Activated CD8-positive, alpha-beta T cell treated with anti-CD3 and anti-CD28 coated beads for 36 hours (primary cell): ENCODE measurements around the gene NFKB1. TPM values are rescaled to one million over a fixed set of nuclear protein-coding genes. Genes with fewer than 3 reads are reported as not detected.
"Not testable (repeated sequence)": the region's sequence is repeated elsewhere in the genome, so short reads cannot be mapped to it uniquely, and the experiment has no call there.

Source experiments
- ATAC-seq: fragments of 200-7000 bp; cut with Tn5 transposase; one replicate; pipeline ENCODE4 v1.10.0; 2021; ENCODE audit warnings: mild to moderate bottlenecking, moderate library complexity
- CTCF ChIA-PET: fragments of 350-600 bp; sonication (Branson Sonifier 250); formaldehyde crosslinking; loops from one replicate; lab custom pipeline; 2021; ENCODE audit warnings: antibody characterized with exemption; lab: Charles Lee
- POLR2A ChIA-PET: fragments of 350-600 bp; sonication (Branson Sonifier 250); formaldehyde crosslinking; loops from one replicate; lab custom pipeline; 2021; ENCODE audit warnings: antibody characterized with exemption; lab: Charles Lee
- DNase-seq: peaks from one replicate; pipeline ENCODE4 v3.0.0-alpha.2; 2020
- H3K27ac Mint-ChIP-seq: one replicate; pipeline ENCODE4 v1.8.0; 2021; ENCODE audit warnings: mild to moderate bottlenecking, mixed read lengths
- H3K27me3 Mint-ChIP-seq: one replicate; pipeline ENCODE4 v1.8.0; 2021; ENCODE audit warnings: mixed read lengths
- H3K36me3 Mint-ChIP-seq: one replicate; pipeline ENCODE4 v1.8.0; 2021; ENCODE audit warnings: low read depth, mixed read lengths
- H3K4me1 Mint-ChIP-seq: one replicate; pipeline ENCODE4 v1.8.0; 2021; ENCODE audit warnings: low read depth, mixed read lengths
- H3K4me3 Mint-ChIP-seq: one replicate; pipeline ENCODE4 v1.8.0; 2021; ENCODE audit warnings: mild to moderate bottlenecking, moderate library complexity, mixed read lengths
- H3K9me3 Mint-ChIP-seq: one replicate; pipeline ENCODE4 v1.8.0; 2021; ENCODE audit warnings: mixed read lengths
- intact Hi-C: fragments of 100-400 bp; cut with micrococcal nuclease; formaldehyde crosslinking; loops from one replicate; pipeline ENCODE4 v1.10.0; 2022
- total RNA-seq, 2 experiments: library from RNA; stranded (reverse); gene quantifications; one replicate each; pipeline ENCODE4 v1.2.3, GENCODE V29; 2021
- TF ChIP-seq, protein P1 (sequence below): fragments of 200-600 bp; IDR thresholded peaks from one replicate; pipeline ENCODE4 v1.8.0; 2022; ENCODE audit warnings: antibody characterized with exemption, mild to moderate bottlenecking

Gene NFKB1
- total RNA-seq, 2 experiments from 2014 or later: 224 to 230 TPM

DNA sequence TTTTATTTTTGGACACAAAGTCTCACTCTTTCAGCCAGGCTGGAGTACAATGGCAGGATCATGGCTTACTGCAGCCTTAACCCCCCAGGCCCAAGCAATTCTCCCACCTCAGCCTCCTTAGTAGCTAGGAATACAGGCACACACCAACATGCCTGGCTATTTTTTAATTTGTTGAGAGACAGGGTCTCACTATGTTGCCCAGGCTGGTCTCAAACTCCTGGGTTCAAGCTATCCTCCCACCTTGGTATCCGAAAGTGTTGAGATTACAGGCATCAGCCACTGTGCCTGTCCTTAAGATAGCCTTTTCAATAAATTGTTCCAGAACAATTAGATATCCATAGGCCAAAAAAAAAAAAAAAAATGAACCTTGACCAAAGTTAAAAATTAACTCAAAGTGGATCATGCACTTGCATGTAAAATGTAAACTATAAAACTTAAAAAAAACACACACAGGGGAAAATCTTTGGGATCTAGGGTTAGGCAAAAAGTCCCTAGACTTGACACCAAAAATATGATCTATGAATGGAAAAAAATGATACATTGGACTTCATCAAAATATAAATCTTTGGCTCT lies 28.6 kb upstream of the NFKB1 start:
- ChIA-PET POLR2A (interaction anchor here (0.7 to 1.0 kb wide), 2 partner anchors 22 to 90 kb away, joined by 3 read pairs; no protein-coding TSS in a partner anchor), CTCF (interaction anchor here (1.0 kb wide), 1 partner anchor 11 kb away, joined by 4 read pairs; no protein-coding TSS in a partner anchor)
- Mint-ChIP-seq H3K9me3 (peaks cover 12% of the 10 kb centered on the region), H3K27ac (no peak overlapping the region), H3K36me3 (no peaks in the 10 kb centered on the region), H3K27me3 (no peaks in the 10 kb centered on the region), H3K4me1 (peaks cover 14% of the 10 kb centered on the region), H3K4me3 (no peak overlapping the region)
- intact Hi-C loops: no loop called here
- TF ChIP-seq, protein P1, sequence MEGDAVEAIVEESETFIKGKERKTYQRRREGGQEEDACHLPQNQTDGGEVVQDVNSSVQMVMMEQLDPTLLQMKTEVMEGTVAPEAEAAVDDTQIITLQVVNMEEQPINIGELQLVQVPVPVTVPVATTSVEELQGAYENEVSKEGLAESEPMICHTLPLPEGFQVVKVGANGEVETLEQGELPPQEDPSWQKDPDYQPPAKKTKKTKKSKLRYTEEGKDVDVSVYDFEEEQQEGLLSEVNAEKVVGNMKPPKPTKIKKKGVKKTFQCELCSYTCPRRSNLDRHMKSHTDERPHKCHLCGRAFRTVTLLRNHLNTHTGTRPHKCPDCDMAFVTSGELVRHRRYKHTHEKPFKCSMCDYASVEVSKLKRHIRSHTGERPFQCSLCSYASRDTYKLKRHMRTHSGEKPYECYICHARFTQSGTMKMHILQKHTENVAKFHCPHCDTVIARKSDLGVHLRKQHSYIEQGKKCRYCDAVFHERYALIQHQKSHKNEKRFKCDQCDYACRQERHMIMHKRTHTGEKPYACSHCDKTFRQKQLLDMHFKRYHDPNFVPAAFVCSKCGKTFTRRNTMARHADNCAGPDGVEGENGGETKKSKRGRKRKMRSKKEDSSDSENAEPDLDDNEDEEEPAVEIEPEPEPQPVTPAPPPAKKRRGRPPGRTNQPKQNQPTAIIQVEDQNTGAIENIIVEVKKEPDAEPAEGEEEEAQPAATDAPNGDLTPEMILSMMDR: no peak
- DNase-seq (no peak), ATAC-seq (no peak)

DNA sequence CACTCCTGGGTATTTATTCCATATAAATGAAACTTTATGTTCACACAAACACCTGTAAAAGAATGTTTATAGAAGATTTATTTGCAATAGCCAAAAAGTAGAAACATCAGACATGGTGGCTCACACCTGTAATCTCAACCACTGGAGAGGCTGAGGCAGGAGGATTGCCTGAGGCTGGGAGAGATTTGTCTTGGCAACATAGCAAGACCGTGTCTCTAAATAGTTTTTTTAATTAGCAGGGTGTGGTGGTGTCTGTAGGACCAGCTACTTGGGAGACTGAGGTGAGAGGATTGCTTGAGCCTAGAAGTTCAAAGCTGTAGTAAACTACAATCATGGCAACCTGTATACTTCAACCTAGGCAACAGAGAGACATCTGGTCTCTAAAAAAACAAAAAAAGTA lies 27.7 kb upstream of the NFKB1 start:
- DNase-seq (no peak), ATAC-seq (no peak)
- intact Hi-C loops: no loop called here
- ChIA-PET CTCF (no interaction called here), POLR2A (interaction anchor here (0.7 to 1.0 kb wide), 2 partner anchors 21 to 89 kb away, joined by 3 read pairs; no protein-coding TSS in a partner anchor)
- Mint-ChIP-seq H3K4me3 (no peak overlapping the region), H3K36me3 (no peaks in the 10 kb centered on the region), H3K27me3 (no peaks in the 10 kb centered on the region), H3K9me3 (peaks cover 12% of the 10 kb centered on the region), H3K27ac (no peak overlapping the region), H3K4me1 (peaks cover 14% of the 10 kb centered on the region)
- TF ChIP-seq, protein P1: no peak

DNA sequence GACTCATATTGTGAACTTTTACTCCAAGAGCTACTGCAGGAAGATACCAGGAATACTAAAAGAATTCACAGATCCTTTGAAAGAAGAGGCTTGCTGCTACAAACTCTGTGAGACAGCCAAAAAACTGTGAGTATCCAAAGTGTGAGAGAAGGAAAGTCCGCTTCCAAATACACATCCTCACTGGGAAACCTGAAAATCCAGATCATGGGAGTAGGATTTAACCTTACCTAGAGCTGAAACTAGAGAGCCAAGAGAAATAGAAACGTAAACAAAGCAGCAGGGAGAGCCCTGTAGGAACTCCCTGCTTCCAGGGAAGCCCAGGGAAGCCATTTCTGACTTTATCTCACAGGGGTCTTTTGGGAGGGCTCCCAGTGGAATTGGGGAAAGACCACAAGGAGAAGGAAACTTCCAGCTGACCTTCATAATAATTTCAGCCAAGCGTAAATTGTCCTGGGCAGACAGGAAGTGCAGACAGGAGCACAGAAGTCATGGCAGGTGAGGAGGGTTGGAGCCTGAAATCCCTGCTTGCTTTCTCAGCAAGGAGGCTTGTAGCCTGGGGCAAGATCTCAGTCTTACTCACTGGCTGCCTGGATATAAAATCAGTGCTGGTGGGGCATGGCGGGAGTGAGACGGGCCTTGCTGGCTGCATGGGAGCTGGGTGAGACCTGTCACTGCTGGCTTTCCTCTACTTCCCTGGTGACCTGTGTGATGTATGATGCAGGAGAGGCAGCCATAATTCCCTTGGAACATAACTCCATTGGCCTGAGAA lies 26.2 kb upstream of the NFKB1 start:
- DNase-seq (no peak), ATAC-seq (no peak)
- no peaks in the 10 kb centered on the region for H3K27me3 Mint-ChIP-seq
- POLR2A ChIA-PET: no interaction called here
- CTCF ChIA-PET: no interaction called here
- H3K4me3 Mint-ChIP-seq: no peak overlapping the region
- no peak overlapping the region for H3K27ac Mint-ChIP-seq
- H3K36me3 Mint-ChIP-seq: no peaks in the 10 kb centered on the region
- peaks cover 7% of the 10 kb centered on the region for H3K4me1 Mint-ChIP-seq
- intact Hi-C loops: no loop called here
- peaks cover 20% of the 10 kb centered on the region for H3K9me3 Mint-ChIP-seq
- TF ChIP-seq, protein P1: no peak

DNA sequence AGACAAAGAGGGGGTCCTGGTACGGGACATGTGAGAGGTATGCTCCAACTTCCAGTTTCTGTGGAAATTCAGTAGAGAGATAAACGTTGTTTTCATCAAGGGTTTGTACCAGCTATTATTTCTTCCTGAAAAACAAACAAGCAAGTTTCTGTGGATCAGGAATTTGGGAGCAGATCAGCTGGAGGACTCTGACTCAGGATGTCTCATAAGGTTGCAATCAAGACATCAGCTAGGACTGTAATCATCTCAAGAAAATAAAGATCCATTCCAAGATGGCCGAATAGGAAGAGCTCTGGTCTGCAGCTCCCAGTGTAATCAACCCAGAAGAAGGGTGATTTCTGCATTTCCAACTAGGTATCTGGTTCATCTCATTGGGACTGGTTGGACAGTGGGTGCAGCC lies 23.5 kb upstream of the NFKB1 start:
- Mint-ChIP-seq H3K27ac (no peak overlapping the region), H3K27me3 (no peaks in the 10 kb centered on the region), H3K9me3 (peaks cover 24% of the 10 kb centered on the region), H3K4me3 (no peak overlapping the region), H3K4me1 (peaks cover 3% of the 10 kb centered on the region), H3K36me3 (no peaks in the 10 kb centered on the region)
- intact Hi-C loops: no loop called here
- ChIA-PET POLR2A (no interaction called here), CTCF (interaction anchor here (1.1 to 1.5 kb wide), 2 partner anchors 16 to 48 kb away, joined by 3 read pairs; no protein-coding TSS in a partner anchor)
- DNase-seq (no peak), ATAC-seq (no peak)
- TF ChIP-seq, protein P1: no peak

DNA sequence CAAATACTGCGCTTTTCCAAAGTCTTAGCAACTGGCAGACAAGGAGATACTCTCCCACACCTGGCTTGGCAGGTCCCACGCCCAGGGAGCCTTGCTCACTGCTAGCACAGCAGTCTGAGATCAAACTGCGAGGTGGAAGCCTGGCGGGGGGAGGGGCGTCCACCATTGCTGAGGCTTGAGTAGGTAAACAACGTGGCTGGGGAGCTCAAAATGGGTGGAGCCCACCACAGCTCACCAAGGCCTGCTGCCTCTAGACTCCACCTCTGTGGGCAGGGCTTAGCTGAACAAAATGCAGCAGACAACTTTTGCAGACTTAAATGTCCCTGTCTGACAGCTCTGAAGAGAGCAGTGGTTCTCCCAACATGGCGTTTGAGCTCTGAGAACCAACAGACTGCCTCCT lies 23.0 kb upstream of the NFKB1 start:
- H3K36me3 Mint-ChIP-seq: no peaks in the 10 kb centered on the region
- DNase-seq: no peak
- ChIA-PET CTCF (no interaction called here), POLR2A (no interaction called here)
- H3K4me1 Mint-ChIP-seq: peaks cover 3% of the 10 kb centered on the region
- no peak overlapping the region for H3K27ac Mint-ChIP-seq
- H3K27me3 Mint-ChIP-seq: no peaks in the 10 kb centered on the region
- no peak overlapping the region for H3K4me3 Mint-ChIP-seq
- intact Hi-C loops: no loop called here
- H3K9me3 Mint-ChIP-seq: peaks cover 24% of the 10 kb centered on the region
- TF ChIP-seq, protein P1: no peak
- ATAC-seq: no peak

DNA sequence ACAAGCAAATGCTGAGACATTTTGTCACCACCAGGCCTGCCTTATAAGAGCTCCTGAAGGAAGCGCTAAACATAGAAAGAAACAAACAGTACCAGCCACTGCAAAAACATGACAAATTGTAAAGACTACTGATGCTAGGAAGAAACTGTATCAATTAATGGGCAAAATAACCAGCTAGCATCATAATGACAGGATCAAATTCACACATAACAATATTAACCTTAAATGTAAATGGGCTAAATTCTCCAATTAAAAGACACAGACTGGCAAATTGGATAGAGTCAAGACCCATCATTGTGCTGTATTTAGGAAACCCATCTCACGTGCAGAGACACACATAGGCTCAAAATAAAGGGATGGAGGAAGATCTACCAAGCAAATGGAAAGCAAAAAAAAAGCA lies 21.3 kb upstream of the NFKB1 start:
- H3K27ac Mint-ChIP-seq, H3K36me3 Mint-ChIP-seq, H3K4me3 Mint-ChIP-seq, CTCF ChIA-PET, POLR2A ChIA-PET, intact Hi-C loops, H3K27me3 Mint-ChIP-seq, ATAC-seq, DNase-seq: not testable (repeated sequence)
- Mint-ChIP-seq H3K9me3 (peaks cover 24% of the 10 kb centered on the region), H3K4me1 (peaks cover 12% of the 10 kb centered on the region)
